Lower lobe of right lung (tissue), 2 donors: ENCODE data around the gene KDM4B. TPM values are rescaled to one million over a fixed set of nuclear protein-coding genes. Genes with fewer than 3 reads are reported as not detected.

Experiments
- ATAC-seq, 2 donors: fragments of 200-7000 bp; cut with Tn5 transposase; one replicate each; pipeline ENCODE4 v1.9.1; 2020 to 2022; ENCODE audit warnings: mild to moderate bottlenecking in 2 of 2, moderate library complexity in 2 of 2
- DNase-seq: peaks from one replicate; pipeline ENCODE4 v3.0.0-alpha.2; 2020
- H3K27ac ChIP-seq: fragments of 200-600 bp; one replicate; pipeline ENCODE4 v1.8.0; 2022
- H3K27me3 ChIP-seq: fragments of 200-600 bp; one replicate; pipeline ENCODE4 v1.8.0; 2022; ENCODE audit warnings: low read depth
- H3K36me3 ChIP-seq: fragments of 200-600 bp; one replicate; pipeline ENCODE4 v1.8.0; 2022; ENCODE audit warnings: mild to moderate bottlenecking
- H3K4me1 ChIP-seq: fragments of 200-600 bp; one replicate; pipeline ENCODE4 v1.8.0; 2022
- H3K4me3 ChIP-seq: fragments of 200-600 bp; one replicate; pipeline ENCODE4 v1.8.0; 2022; ENCODE audit warnings: mild to moderate bottlenecking
- H3K9me3 ChIP-seq: fragments of 200-600 bp; one replicate; pipeline ENCODE4 v1.8.0; 2022
- intact Hi-C: fragments of 100-400 bp; cut with DNase I; formaldehyde crosslinking; loops from one replicate; pipeline ENCODE4 v1.11.0; 2022
- total RNA-seq: library from RNA; stranded (reverse); fragmentation: NEBNext Ultra II Directional; extraction: Animal tissue kit (Norgen Biotek cat#: 25700); gene quantifications from one replicate; pipeline ENCODE4 v1.2.1, GENCODE V29; 2021
- TF ChIP-seq, protein P1 (sequence below): fragments of 200-600 bp; IDR thresholded peaks from one replicate; pipeline ENCODE4 v1.8.0; 2022; ENCODE audit warnings: antibody characterized with exemption, mild to moderate bottlenecking
- donor health status: DM: no; HTN: yes; CAD: no; lungs with severe emphysema.

KDM4B gene
- total RNA-seq, 1 donor from 2014 or later: 40.3 TPM

DNA sequence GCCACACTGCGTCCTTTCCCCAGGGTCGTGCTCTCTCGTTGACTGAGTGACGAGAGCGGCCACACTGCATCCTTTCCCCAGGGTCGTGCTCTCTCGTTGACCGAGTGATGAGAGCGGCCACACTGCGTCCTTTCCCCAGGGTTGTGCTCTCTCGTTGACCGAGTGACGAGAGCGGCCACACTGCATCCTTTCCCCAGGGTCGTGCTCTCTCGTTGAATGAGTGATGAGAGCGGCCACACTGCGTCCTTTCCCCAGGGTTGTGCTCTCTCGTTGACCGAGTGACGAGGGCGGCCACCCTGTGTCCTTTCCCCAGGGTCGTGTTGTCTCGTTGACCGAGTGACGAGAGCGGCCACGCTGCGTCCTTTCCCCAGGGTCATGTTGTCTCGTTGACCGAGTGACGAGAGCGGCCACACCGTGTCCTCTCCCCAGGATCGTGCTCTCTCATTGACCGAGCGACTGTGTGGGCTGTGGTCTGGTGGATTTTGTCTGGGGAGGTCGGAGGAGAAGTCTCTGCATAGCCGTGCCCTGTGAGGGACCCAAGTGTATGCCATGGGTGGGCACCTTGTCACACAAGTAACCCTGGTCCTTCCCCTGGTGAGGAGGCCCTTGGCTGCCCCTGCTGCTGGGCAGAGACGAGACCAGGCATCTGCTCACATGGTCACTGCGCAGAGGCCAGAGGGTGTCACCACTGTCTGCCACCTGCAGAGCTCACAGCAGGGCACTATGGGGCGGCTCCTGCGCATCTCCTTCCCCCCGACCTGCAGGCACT is 107.7 kb downstream of the KDM4B start:
- intact Hi-C loops: no loop called here
- no peaks in the 10 kb centered on the region for H3K27me3 ChIP-seq
- TF ChIP-seq, protein P1, sequence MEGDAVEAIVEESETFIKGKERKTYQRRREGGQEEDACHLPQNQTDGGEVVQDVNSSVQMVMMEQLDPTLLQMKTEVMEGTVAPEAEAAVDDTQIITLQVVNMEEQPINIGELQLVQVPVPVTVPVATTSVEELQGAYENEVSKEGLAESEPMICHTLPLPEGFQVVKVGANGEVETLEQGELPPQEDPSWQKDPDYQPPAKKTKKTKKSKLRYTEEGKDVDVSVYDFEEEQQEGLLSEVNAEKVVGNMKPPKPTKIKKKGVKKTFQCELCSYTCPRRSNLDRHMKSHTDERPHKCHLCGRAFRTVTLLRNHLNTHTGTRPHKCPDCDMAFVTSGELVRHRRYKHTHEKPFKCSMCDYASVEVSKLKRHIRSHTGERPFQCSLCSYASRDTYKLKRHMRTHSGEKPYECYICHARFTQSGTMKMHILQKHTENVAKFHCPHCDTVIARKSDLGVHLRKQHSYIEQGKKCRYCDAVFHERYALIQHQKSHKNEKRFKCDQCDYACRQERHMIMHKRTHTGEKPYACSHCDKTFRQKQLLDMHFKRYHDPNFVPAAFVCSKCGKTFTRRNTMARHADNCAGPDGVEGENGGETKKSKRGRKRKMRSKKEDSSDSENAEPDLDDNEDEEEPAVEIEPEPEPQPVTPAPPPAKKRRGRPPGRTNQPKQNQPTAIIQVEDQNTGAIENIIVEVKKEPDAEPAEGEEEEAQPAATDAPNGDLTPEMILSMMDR: no peak
- H3K4me1 ChIP-seq: no peaks in the 10 kb centered on the region
- no peak for DNase-seq
- peaks cover 68% of the 10 kb centered on the region for H3K36me3 ChIP-seq
- H3K27ac ChIP-seq: no peak overlapping the region
- no peaks in the 10 kb centered on the region for H3K9me3 ChIP-seq
- ATAC-seq: no peak
- no peak overlapping the region for H3K4me3 ChIP-seq

DNA sequence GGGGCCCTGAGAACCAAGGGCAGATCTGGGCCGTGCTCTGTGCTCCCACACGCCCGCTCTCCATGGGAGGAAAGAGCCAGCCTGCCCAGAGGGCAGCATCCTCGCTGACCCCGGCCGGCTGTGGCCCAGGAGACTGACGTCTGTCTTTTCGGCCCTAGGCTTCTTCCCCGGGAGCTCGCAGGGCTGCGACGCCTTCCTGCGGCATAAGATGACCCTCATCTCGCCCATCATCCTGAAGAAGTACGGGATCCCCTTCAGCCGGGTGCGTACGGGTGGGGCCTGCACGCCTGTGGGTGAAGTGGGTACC is 108.2 kb downstream of the KDM4B start:
- no peak overlapping the region for H3K27ac ChIP-seq
- H3K27me3 ChIP-seq: no peaks in the 10 kb centered on the region
- H3K9me3 ChIP-seq: no peaks in the 10 kb centered on the region
- intact Hi-C loops: no loop called here
- H3K4me1 ChIP-seq: no peaks in the 10 kb centered on the region
- no peak overlapping the region for H3K4me3 ChIP-seq
- no peak for ATAC-seq
- peaks cover 69% of the 10 kb centered on the region for H3K36me3 ChIP-seq
- TF ChIP-seq, protein P1: no peak
- no peak for DNase-seq

DNA sequence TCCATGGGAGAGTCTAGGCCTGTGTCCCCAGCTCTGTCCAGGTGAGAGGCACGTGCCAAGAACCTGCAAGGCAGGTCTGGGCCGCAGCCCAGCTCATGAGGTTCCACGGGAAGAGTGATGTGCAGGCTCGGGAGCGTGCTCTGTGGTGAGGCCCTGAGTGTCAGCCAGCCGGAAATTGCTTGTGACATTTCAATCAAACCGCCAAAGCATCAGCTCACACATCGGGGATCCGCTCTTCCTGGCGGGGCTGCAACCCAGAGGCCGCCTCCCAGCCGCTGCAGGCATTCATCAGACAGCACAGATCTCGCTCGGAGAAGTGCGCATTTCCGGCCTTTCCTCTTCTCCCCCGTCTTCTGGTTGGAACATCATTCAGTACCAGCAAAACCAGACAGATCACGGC is 109.3 kb downstream of the KDM4B start:
- H3K9me3 ChIP-seq: no peaks in the 10 kb centered on the region
- H3K27ac ChIP-seq: no peak overlapping the region
- no peaks in the 10 kb centered on the region for H3K27me3 ChIP-seq
- DNase-seq (no peak), ATAC-seq (no peak)
- H3K4me1 ChIP-seq: no peaks in the 10 kb centered on the region
- intact Hi-C loops: no loop called here
- TF ChIP-seq, protein P1: no peak
- no peak overlapping the region for H3K4me3 ChIP-seq
- peaks cover 69% of the 10 kb centered on the region for H3K36me3 ChIP-seq

DNA sequence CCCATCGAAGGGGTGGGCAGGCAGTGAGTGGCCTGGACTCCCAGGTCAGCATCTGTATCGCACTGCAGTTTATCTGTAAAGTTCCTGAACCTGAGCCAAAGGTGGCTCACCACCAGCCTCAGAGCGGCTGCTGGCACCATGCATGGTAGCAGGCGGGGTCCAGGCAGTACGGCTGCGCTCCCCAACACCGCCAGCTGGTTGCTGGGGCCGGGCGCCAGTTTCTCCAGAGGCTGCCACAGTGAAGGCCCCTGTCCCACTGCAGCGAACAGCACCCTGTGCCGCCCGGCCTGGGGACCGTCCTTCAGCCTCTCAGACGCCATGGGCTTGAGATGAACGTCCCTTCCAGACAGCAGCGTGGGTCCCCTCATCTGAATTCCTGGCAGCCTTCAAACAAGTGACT is 109.8 kb downstream of the KDM4B start:
- Histone ChIP-seq H3K9me3 (no peaks in the 10 kb centered on the region), H3K27me3 (no peaks in the 10 kb centered on the region), H3K4me3 (no peak overlapping the region), H3K27ac (no peak overlapping the region), H3K36me3 (peaks cover 72% of the 10 kb centered on the region), H3K4me1 (no peaks in the 10 kb centered on the region)
- ATAC-seq: no peak
- TF ChIP-seq, protein P1: no peak
- no peak for DNase-seq
- intact Hi-C loops: no loop called here

DNA sequence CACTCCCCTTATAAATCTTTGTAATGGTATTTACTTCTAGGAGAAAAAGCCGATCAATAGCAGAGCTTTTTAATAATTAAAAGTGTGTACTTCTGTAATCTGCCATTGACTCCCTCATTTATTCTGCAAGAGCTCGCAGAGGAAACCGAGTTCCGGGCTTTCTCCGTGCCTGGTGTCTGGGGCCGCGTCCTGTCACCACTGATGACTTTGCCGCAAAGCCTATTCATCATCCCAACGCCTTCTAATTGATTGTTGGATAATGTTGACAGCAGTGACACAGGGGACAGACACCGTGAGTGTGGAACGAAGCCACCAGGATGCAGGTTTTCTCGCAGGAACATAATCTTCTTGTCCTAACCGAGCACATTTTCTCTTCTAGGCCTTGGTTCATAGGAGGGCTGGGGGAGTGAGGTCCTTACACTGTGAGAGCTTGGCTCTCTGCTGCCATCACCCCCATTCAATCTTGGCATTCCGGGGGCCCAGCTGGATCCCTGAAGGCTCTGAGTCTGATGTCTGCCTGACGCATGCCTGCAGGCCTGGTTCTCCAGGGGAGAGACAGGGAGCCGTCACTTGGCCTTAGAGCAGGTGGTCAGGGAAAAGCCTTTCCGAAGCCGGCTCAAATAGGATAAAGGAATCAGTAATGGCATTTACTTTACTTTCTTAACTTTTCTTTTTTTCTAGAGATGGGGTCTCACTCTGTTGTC is 110.3 kb downstream of the KDM4B start:
- Histone ChIP-seq H3K4me1 (no peaks in the 10 kb centered on the region), H3K9me3 (no peaks in the 10 kb centered on the region), H3K4me3 (no peak overlapping the region), H3K27me3 (no peaks in the 10 kb centered on the region), H3K36me3 (peaks cover 74% of the 10 kb centered on the region), H3K27ac (no peak overlapping the region)
- TF ChIP-seq, protein P1: no peak
- intact Hi-C loops: no loop called here
- DNase-seq (no peak), ATAC-seq (no peak)
